PC-9 (cell line): ENCODE data around the gene CLEC11A. TPM values are rescaled to one million over a fixed set of nuclear protein-coding genes. Genes with fewer than 3 reads are reported as not detected.
"Not testable (repeated sequence)": the region's sequence is repeated elsewhere in the genome, so short reads cannot be mapped to it uniquely, and the experiment has no call there.

ENCODE experiments used
- BruUV-seq: library from RNA; stranded (reverse); fragments of 400-500 nt; replicated peaks from 2 replicates; lab custom pipeline; 2021; lab: Mats Ljungman, UMichigan
- CTCF ChIA-PET: fragments of 300-600 bp; sonication (Branson Sonifier 250); formaldehyde crosslinking; loops from one replicate; lab custom pipeline; 2022; ENCODE audit warnings: antibody characterized with exemption; lab: Charles Lee
- POLR2A ChIA-PET: fragments of 300-600 bp; sonication (Branson Sonifier 250); formaldehyde crosslinking; loops from one replicate; lab custom pipeline; 2022; ENCODE audit warnings: antibody characterized with exemption; ENCODE audit not compliant: unreplicated experiment; lab: Charles Lee
- DNase-seq, 2 experiments: peaks; one replicate each; pipeline versions ENCODE4 v3.0.0 to v3.0.0-alpha.2; 2015 to 2022; ENCODE audit warnings: mixed read lengths in 1 of 2
- H2AFZ ChIP-seq: fragments of 200-600 bp; sonication (generic); 2 replicates; pipeline ENCODE4 v1.8.1; 2017; ENCODE audit warnings: antibody characterized with exemption
- H3F3A ChIP-seq: fragments of 200-600 bp; sonication (generic); 2 replicates; pipeline ENCODE4 v1.8.1; 2017; ENCODE audit warnings: antibody characterized with exemption, mild to moderate bottlenecking, low read depth; ENCODE audit not compliant: insufficient read depth
- H3K27ac ChIP-seq: fragments of 200-600 bp; sonication (generic); 2 replicates; pipeline ENCODE4 v1.6.1; 2016; ENCODE audit warnings: mixed run types
- H3K27me3 ChIP-seq: fragments of 200-600 bp; sonication (generic); 2 replicates; pipeline ENCODE4 v1.6.1; 2016; ENCODE audit warnings: low read depth, mixed run types; ENCODE audit not compliant: insufficient read depth
- H3K36me3 ChIP-seq: fragments of 200-600 bp; sonication (generic); 2 replicates; pipeline ENCODE4 v1.6.1; 2016; ENCODE audit warnings: low read depth, mixed run types
- H3K4me1 ChIP-seq: fragments of 200-600 bp; sonication (generic); replicated peaks from 2 replicates; pipeline ENCODE4 v1.6.1; 2016; ENCODE audit warnings: mixed run types; ENCODE audit not compliant: insufficient read depth
- H3K4me2 ChIP-seq: fragments of 200-600 bp; sonication (generic); 2 replicates; pipeline ENCODE4 v1.6.1; 2017; ENCODE audit warnings: mixed run types
- H3K4me3 ChIP-seq: fragments of 200-600 bp; sonication (generic); 2 replicates; pipeline ENCODE4 v1.6.1; 2016; ENCODE audit warnings: mixed run types
- H3K79me2 ChIP-seq: fragments of 200-600 bp; sonication (generic); 2 replicates; pipeline ENCODE4 v1.6.1; 2017; ENCODE audit warnings: low read depth, mixed run types
- H3K9me2 ChIP-seq: fragments of 200-600 bp; sonication (generic); 2 replicates; pipeline ENCODE4 v1.8.1; 2017; ENCODE audit warnings: mild to moderate bottlenecking; ENCODE audit not compliant: insufficient read depth
- H3K9me3 ChIP-seq: fragments of 200-600 bp; sonication (generic); 2 replicates; pipeline ENCODE4 v1.8.1; 2016; ENCODE audit warnings: low read depth; ENCODE audit not compliant: insufficient read depth
- H4K20me1 ChIP-seq: fragments of 200-600 bp; sonication (generic); 2 replicates; pipeline ENCODE4 v1.8.1; 2017; ENCODE audit not compliant: insufficient read depth
- EZH2 ChIP-seq: fragments of 200-600 bp; sonication (generic); IDR thresholded peaks from 2 replicates; pipeline ENCODE4 v1.8.0; 2017; ENCODE audit warnings: antibody characterized with exemption, low read depth
- intact Hi-C: fragments of 100-400 bp; cut with micrococcal nuclease; formaldehyde crosslinking; loops from one replicate; pipeline ENCODE4 v1.10.0; 2022; ENCODE audit not compliant: unreplicated experiment
- total RNA-seq: library from RNA; stranded (reverse); gene quantifications from 2 replicates; pipeline ENCODE4 v1.2.3, GENCODE V29; 2021
- TF ChIP-seq, protein P1 (sequence below): fragments of 200-600 bp; sonication (generic); conservative IDR thresholded peaks from 2 replicates; pipeline ENCODE4 v1.6.1; 2017; ENCODE audit warnings: mixed run types, antibody characterized with exemption, mild to moderate bottlenecking, moderate library complexity

CLEC11A gene
- total RNA-seq, 1 experiment from 2014 or later, result not detected

DNA sequence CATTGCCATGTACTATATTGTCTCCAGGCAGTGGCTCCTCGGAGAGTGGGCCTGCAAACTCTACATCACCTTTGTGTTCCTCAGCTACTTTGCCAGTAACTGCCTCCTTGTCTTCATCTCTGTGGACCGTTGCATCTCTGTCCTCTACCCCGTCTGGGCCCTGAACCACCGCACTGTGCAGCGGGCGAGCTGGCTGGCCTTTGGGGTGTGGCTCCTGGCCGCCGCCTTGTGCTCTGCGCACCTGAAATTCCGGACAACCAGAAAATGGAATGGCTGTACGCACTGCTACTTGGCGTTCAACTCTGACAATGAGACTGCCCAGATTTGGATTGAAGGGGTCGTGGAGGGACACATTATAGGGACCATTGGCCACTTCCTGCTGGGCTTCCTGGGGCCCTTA lies 47.7 kb downstream of the CLEC11A start:
- H3K79me2 ChIP-seq, result no peaks in the 10 kb centered on the region
- no peak for DNase-seq
- 0 out of 2 replicates have a peak, but pooled peaks cover 4% of the 10 kb centered on the region for H3K4me1 ChIP-seq
- BruUV-seq, result no TSS peak
- H2AFZ ChIP-seq, result no peak overlapping the region
- no peaks in the 10 kb centered on the region for H3K36me3 ChIP-seq
- no peak overlapping the region for H3K27ac ChIP-seq
- H3K9me2 ChIP-seq, result no peaks in the 10 kb centered on the region
- no peaks in the 10 kb centered on the region for H3K9me3 ChIP-seq
- H3K4me3 ChIP-seq, result no peak overlapping the region
- H3F3A ChIP-seq, result no peaks in the 10 kb centered on the region
- ChIA-PET CTCF (no interaction called here), POLR2A (no interaction called here)
- H4K20me1 ChIP-seq, result no peaks in the 10 kb centered on the region
- no peak overlapping the region for H3K4me2 ChIP-seq
- no peak for TF ChIP-seq EZH2
- TF ChIP-seq, protein P1, sequence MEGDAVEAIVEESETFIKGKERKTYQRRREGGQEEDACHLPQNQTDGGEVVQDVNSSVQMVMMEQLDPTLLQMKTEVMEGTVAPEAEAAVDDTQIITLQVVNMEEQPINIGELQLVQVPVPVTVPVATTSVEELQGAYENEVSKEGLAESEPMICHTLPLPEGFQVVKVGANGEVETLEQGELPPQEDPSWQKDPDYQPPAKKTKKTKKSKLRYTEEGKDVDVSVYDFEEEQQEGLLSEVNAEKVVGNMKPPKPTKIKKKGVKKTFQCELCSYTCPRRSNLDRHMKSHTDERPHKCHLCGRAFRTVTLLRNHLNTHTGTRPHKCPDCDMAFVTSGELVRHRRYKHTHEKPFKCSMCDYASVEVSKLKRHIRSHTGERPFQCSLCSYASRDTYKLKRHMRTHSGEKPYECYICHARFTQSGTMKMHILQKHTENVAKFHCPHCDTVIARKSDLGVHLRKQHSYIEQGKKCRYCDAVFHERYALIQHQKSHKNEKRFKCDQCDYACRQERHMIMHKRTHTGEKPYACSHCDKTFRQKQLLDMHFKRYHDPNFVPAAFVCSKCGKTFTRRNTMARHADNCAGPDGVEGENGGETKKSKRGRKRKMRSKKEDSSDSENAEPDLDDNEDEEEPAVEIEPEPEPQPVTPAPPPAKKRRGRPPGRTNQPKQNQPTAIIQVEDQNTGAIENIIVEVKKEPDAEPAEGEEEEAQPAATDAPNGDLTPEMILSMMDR, result no peak
- peaks cover 40% of the 10 kb centered on the region for H3K27me3 ChIP-seq
- intact Hi-C loops, result no loop called here

DNA sequence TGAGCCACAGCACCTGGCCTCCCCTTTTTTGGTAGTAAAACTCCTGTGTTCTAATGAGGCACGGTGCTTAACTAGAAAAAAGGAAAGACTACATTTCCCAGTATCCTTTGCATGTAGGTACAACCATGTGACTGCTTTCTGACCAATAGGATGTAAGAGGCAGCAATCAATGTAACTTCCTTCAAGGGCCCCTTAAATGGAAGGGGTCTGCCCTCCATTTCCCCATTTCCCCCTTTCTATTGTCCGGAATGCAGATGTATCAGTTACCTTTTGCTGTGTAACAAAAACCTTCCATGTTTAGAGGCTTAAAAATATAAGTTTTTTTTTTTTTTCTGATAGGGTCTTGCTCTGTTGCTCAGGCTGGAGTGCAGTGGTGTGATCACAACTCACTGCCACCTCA lies 49.3 kb downstream of the CLEC11A start:
- Histone ChIP-seq H3F3A (no peaks in the 10 kb centered on the region), H3K27ac (no peak overlapping the region), H2AFZ (no peak overlapping the region), H3K9me3 (no peaks in the 10 kb centered on the region), H3K27me3 (peaks cover 46% of the 10 kb centered on the region), H3K4me3 (no peak overlapping the region), H3K4me2 (no peak overlapping the region), H3K4me1 (0 out of 2 replicates have a peak, but pooled peaks cover 2% of the 10 kb centered on the region), H4K20me1 (no peaks in the 10 kb centered on the region), H3K9me2 (no peaks in the 10 kb centered on the region), H3K79me2 (no peaks in the 10 kb centered on the region), H3K36me3 (no peaks in the 10 kb centered on the region)
- no peak for DNase-seq
- ChIA-PET CTCF (interaction anchor here (0.6 kb wide), 1 partner anchor 18 kb away, joined by 3 read pairs; no protein-coding TSS in a partner anchor), POLR2A (no interaction called here)
- TF ChIP-seq, protein P1, result no peak
- no peak for TF ChIP-seq EZH2
- intact Hi-C loops, result no loop called here
- BruUV-seq, result no TSS peak

DNA sequence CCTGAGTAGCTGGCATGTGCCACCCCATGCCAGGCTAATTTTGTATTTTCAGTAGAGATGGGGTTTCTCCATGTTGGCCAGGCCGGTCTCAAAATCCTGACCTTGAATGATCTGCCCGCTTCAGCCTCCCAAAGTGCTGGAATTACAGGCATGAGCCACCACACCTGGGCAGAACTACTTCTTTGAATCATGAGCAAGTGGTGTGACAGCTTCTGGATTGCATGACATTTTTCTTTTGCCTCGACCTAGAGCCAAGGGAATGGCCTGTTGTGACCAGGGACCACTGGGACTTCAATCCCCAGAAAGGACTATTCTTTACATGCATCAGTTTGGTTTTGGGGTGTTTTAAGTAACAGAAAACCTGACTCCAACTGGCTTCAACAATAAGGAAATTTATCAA lies 49.7 kb downstream of the CLEC11A start:
- intact Hi-C loops, POLR2A ChIA-PET, H4K20me1 ChIP-seq, H3K27ac ChIP-seq, H3K79me2 ChIP-seq, CTCF ChIA-PET, H3K36me3 ChIP-seq, H3K4me2 ChIP-seq, H3K9me2 ChIP-seq, H3K4me3 ChIP-seq, H3K4me1 ChIP-seq, H3F3A ChIP-seq, H3K9me3 ChIP-seq, H2AFZ ChIP-seq, DNase-seq, BruUV-seq: not testable (repeated sequence)
- H3K27me3 ChIP-seq, result peaks cover 50% of the 10 kb centered on the region

DNA sequence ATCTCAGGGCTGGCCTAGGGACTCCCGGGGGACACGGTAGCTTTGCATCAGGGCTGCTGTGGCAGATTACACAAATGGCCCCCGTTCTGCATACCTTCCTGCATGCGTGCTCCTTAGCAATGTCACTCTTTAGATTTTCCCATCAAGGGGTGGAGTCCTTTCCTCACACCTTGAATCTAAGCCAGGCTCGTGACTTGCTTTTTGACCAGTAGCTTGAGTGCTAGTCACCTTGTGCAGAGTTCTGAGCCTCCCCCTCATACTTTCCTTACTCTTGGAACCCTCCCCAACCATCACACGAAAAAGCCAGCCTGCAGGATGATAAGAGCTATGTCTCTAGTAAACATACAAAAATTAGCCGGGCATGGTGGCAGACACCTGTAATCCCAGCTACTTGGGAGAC lies 50.3 kb downstream of the CLEC11A start:
- peaks cover 56% of the 10 kb centered on the region for H3K27me3 ChIP-seq
- H3K9me3 ChIP-seq, H3K4me3 ChIP-seq, H3K36me3 ChIP-seq, DNase-seq, intact Hi-C loops, H2AFZ ChIP-seq, H3K9me2 ChIP-seq, CTCF ChIA-PET, BruUV-seq, H4K20me1 ChIP-seq, H3F3A ChIP-seq, H3K4me2 ChIP-seq, H3K27ac ChIP-seq, POLR2A ChIA-PET, H3K79me2 ChIP-seq, H3K4me1 ChIP-seq: not testable (repeated sequence)

Other genes with a start within 250 kb of the CLEC11A start
- 118 and 121 TPM in 2 replicates for gene EMC10, start 246.9 kb upstream of the CLEC11A start, total RNA-seq
- gene GARIN5A, start 246.5 kb upstream of the CLEC11A start, total RNA-seq, result 3.7 and 7.3 TPM in 2 replicates
- gene JOSD2, start 212.2 kb upstream of the CLEC11A start, total RNA-seq, result 44.3 and 56.0 TPM in 2 replicates
- gene ASPDH, start 209.5 kb upstream of the CLEC11A start, total RNA-seq, result not detected in 2 replicates
- not detected in 2 replicates for gene LRRC4B, start 154.9 kb upstream of the CLEC11A start, total RNA-seq
- gene SYT3, start 83.5 kb upstream of the CLEC11A start, total RNA-seq, result not detected in 2 replicates
- not detected in 2 replicates for gene C19orf81, start 73.9 kb upstream of the CLEC11A start, total RNA-seq
- not detected in 2 replicates for gene SHANK1, start 3.6 kb upstream of the CLEC11A start, total RNA-seq
- gene GPR32, start 47.1 kb downstream of the CLEC11A start, total RNA-seq, result not detected in 2 replicates
- gene ACP4, start 67.1 kb downstream of the CLEC11A start, total RNA-seq, result not detected in 2 replicates
- gene KLK1, start 100.4 kb downstream of the CLEC11A start, total RNA-seq, result not detected in 2 replicates
- gene KLK15, start 110.2 kb downstream of the CLEC11A start, total RNA-seq, result not detected in 2 replicates
- gene KLK3, start 131.6 kb downstream of the CLEC11A start, total RNA-seq, result not detected in 2 replicates
- gene KLK2, start 150.1 kb downstream of the CLEC11A start, total RNA-seq, result not detected in 2 replicates
- not detected in 2 replicates for gene KLK4, start 188.0 kb downstream of the CLEC11A start, total RNA-seq
- 405 and 412 TPM in 2 replicates for gene KLK5, start 229.7 kb downstream of the CLEC11A start, total RNA-seq
- gene KLK6, start 246.2 kb downstream of the CLEC11A start, total RNA-seq, result 490 and 581 TPM in 2 replicates